Mesendoderm (in vitro differentiated cells): ENCODE measurements around the gene CENPA.
A peak's percentile ranks its signal among the peaks of the same experiment; 100 is the strongest.
"Not testable (repeated sequence)": the region's sequence is repeated elsewhere in the genome, so short reads cannot be mapped to it uniquely, and the experiment has no call there.

Experiments
- DNase-seq: peaks from one replicate; pipeline ENCODE4 v3.0.0; 2013
- H2AK5ac ChIP-seq: 2 replicates; pipeline ENCODE4 v1.6.1; 2013; ENCODE audit warnings: low read length, inconsistent platforms
- H2BK120ac ChIP-seq: 2 replicates; pipeline ENCODE4 v1.6.1; 2013; ENCODE audit warnings: low read depth, mild to moderate bottlenecking, low read length, moderate library complexity, mixed read lengths
- H2BK15ac ChIP-seq: replicated peaks from 2 replicates; pipeline ENCODE4 v1.6.1; 2013; ENCODE audit warnings: low read depth, mild to moderate bottlenecking, moderate library complexity
- H2BK5ac ChIP-seq: 2 replicates; pipeline ENCODE4 v1.6.1; 2013; ENCODE audit warnings: low read length, inconsistent platforms
- H3K18ac ChIP-seq: 2 replicates; pipeline ENCODE4 v1.6.1; 2013; ENCODE audit warnings: mild to moderate bottlenecking, low read length, mixed read lengths
- H3K23ac ChIP-seq: one replicate; pipeline ENCODE4 v1.6.1; 2013; ENCODE audit warnings: low read length
- H3K27ac ChIP-seq: 2 replicates; pipeline ENCODE4 v1.5.1; 2013; ENCODE audit warnings: low read depth, mild to moderate bottlenecking, inconsistent platforms, low read length, moderate library complexity
- H3K27me3 ChIP-seq: 2 replicates; pipeline ENCODE4 v1.6.1; 2013; ENCODE audit warnings: low read length, control low read depth, mild to moderate bottlenecking, inconsistent platforms; ENCODE audit not compliant: insufficient read depth, poor library complexity
- H3K36me3 ChIP-seq: 2 replicates; pipeline ENCODE4 v1.6.1; 2013; ENCODE audit warnings: low read length, inconsistent platforms; ENCODE audit not compliant: control insufficient read depth, insufficient read depth
- H3K4ac ChIP-seq: one replicate; pipeline ENCODE4 v1.6.1; 2013; ENCODE audit warnings: low read depth, mild to moderate bottlenecking, low read length, moderate library complexity
- H3K4me1 ChIP-seq: 2 replicates; pipeline ENCODE4 v1.6.1; 2013; ENCODE audit warnings: low read depth, low read length, inconsistent platforms; ENCODE audit not compliant: control insufficient read depth
- H3K4me2 ChIP-seq: 2 replicates; pipeline ENCODE4 v1.6.1; 2013; ENCODE audit warnings: low read length
- H3K4me3 ChIP-seq: 2 replicates; pipeline ENCODE4 v1.5.1; 2013; ENCODE audit warnings: mild to moderate bottlenecking, low read length
- H3K56ac ChIP-seq: one replicate; pipeline ENCODE4 v1.6.1; 2013; ENCODE audit warnings: low read length
- H3K79me1 ChIP-seq: 2 replicates; pipeline ENCODE4 v1.6.1; 2013; ENCODE audit warnings: low read length, inconsistent platforms
- H3K79me2 ChIP-seq: 2 replicates; pipeline ENCODE4 v1.6.1; 2013; ENCODE audit warnings: mild to moderate bottlenecking, low read length; ENCODE audit not compliant: control insufficient read depth, insufficient read depth
- H3K9ac ChIP-seq: 2 replicates; pipeline ENCODE4 v1.6.1; 2013; ENCODE audit warnings: low read length, inconsistent platforms
- H4K5ac ChIP-seq: one replicate; pipeline ENCODE4 v1.6.1; 2013; ENCODE audit warnings: low read length
- H4K8ac ChIP-seq: one replicate; pipeline ENCODE4 v1.6.1; 2013; ENCODE audit warnings: low read depth, mild to moderate bottlenecking, control low read depth, low read length, moderate library complexity
- WGBS: extraction: QIAGEN DNeasy Blood & Tissue Kit; methylation state at CpG from one replicate; pipeline ENCODE4 v1.1.7; 2013; ENCODE audit warnings: low lambda C conversion rate, missing lambda C conversion rate; ENCODE audit not compliant: insufficient coverage; ENCODE audit errors: extremely low coverage; 5-methylcytosine and 5-hydroxymethylcytosine counted together

The CENPA gene

GRCh38 chr2:26760991-26761390 is 24.9 kb upstream of the CENPA start:
- H3K9ac ChIP-seq, H3K36me3 ChIP-seq, H3K4ac ChIP-seq, H3K4me3 ChIP-seq, H3K4me2 ChIP-seq, H2AK5ac ChIP-seq, H2BK5ac ChIP-seq, H3K18ac ChIP-seq, H4K5ac ChIP-seq, DNase-seq, H3K56ac ChIP-seq, H3K79me2 ChIP-seq, H4K8ac ChIP-seq, H2BK15ac ChIP-seq, H3K23ac ChIP-seq, H3K27me3 ChIP-seq, H3K27ac ChIP-seq, H3K79me1 ChIP-seq, H3K4me1 ChIP-seq, H2BK120ac ChIP-seq: not testable (repeated sequence)
- WGBS: no CpG with 5 or more reads among the region's 10 CpGs

- H3K4me2 ChIP-seq: no peak overlapping the region
- no peaks in the 10 kb centered on the region for H3K27me3 ChIP-seq
- no peak overlapping the region for H2AK5ac ChIP-seq
- H3K9ac ChIP-seq: no peak overlapping the region
- H4K8ac ChIP-seq: no peak overlapping the region
- H3K36me3 ChIP-seq: no peaks in the 10 kb centered on the region
- H3K79me2 ChIP-seq: peaks cover 2% of the 10 kb centered on the region
- H2BK120ac ChIP-seq: no peak overlapping the region
- no peak overlapping the region for H3K18ac ChIP-seq
- no peak for DNase-seq
- H4K5ac ChIP-seq: no peak overlapping the region
- H3K4me3 ChIP-seq: no peak overlapping the region
- H3K79me1 ChIP-seq: peaks cover 11% of the 10 kb centered on the region
- H3K23ac ChIP-seq: no peak overlapping the region
- H3K4ac ChIP-seq: peak overlapping the region; percentile 48
- H2BK15ac ChIP-seq: no peak overlapping the region
- H3K56ac ChIP-seq: no peak overlapping the region
- no CpG with 5 or more reads among the region's 10 CpGs for WGBS
- H2BK5ac ChIP-seq: no peak overlapping the region
- H3K27ac ChIP-seq: no peak overlapping the region
- peaks cover 8% of the 10 kb centered on the region for H3K4me1 ChIP-seq
Observed at GRCh38 chr2:26763019-26763418, 22.8 kb upstream of the CENPA start.

- Histone ChIP-seq H3K27me3 (no peaks in the 10 kb centered on the region), H3K56ac (peak within 1 kb of the TSS; percentile 91), H3K4me1 (peaks cover 2% of the 10 kb centered on the region), H3K4ac (peak within 1 kb of the TSS; percentile 48), H2AK5ac (no peak within 1 kb of the TSS), H3K9ac (peak within 1 kb of the TSS; percentile 85), H3K4me3 (peak within 1 kb of the TSS; percentile 92), H2BK120ac (peak within 1 kb of the TSS; percentile 19), H3K23ac (peak within 1 kb of the TSS; percentile 3), H3K79me2 (peaks cover 4% of the 10 kb centered on the region), H3K79me1 (peaks cover 15% of the 10 kb centered on the region), H3K27ac (no peak within 1 kb of the TSS), H3K4me2 (peak within 1 kb of the TSS; percentile 89), H3K36me3 (no peaks in the 10 kb centered on the region), H4K8ac (peak within 1 kb of the TSS; percentile 29), H3K18ac (peak within 1 kb of the TSS; percentile 88), H4K5ac (no peak within 1 kb of the TSS), H2BK5ac (no peak within 1 kb of the TSS), H2BK15ac (no peak within 1 kb of the TSS)
- no CpG with 5 or more reads among the region's 68 CpGs for WGBS
- peak; percentile 87 for DNase-seq
Observed at GRCh38 chr2:26764078-26764887, 21.6 kb upstream of the CENPA start, which contains the start of gene SLC35F6. SLC35F6 (plus strand) TSS chr2:26764284; CDS start chr2:26764350, 66 bp downstream.

- H3K4ac ChIP-seq: no peak overlapping the region
- H3K27ac ChIP-seq: no peak overlapping the region
- no peak overlapping the region for H2BK5ac ChIP-seq
- no peak for DNase-seq
- WGBS: no CpG with 5 or more reads among the region's 3 CpGs
- peak overlapping the region; percentile 92 for H3K4me3 ChIP-seq
- H3K23ac ChIP-seq: no peak overlapping the region
- peak overlapping the region; percentile 85 for H3K9ac ChIP-seq
- H3K27me3 ChIP-seq: no peaks in the 10 kb centered on the region
- peak overlapping the region; percentile 91 for H3K56ac ChIP-seq
- no peak overlapping the region for H3K18ac ChIP-seq
- H3K4me2 ChIP-seq: peak overlapping the region; percentile 89
- no peak overlapping the region for H2BK15ac ChIP-seq
- H4K8ac ChIP-seq: no peak overlapping the region
- peaks cover 2% of the 10 kb centered on the region for H3K4me1 ChIP-seq
- no peak overlapping the region for H4K5ac ChIP-seq
- H3K79me2 ChIP-seq: peaks cover 4% of the 10 kb centered on the region
- no peak overlapping the region for H2AK5ac ChIP-seq
- no peak overlapping the region for H2BK120ac ChIP-seq
- H3K36me3 ChIP-seq: no peaks in the 10 kb centered on the region
- H3K79me1 ChIP-seq: peaks cover 21% of the 10 kb centered on the region
Observed at GRCh38 chr2:26764906-26765305, 20.9 kb upstream of the CENPA start.

- Histone ChIP-seq H3K4ac (no peak overlapping the region), H3K4me1 (peaks cover 2% of the 10 kb centered on the region)
- no CpG with 5 or more reads among the region's 10 CpGs for WGBS
Observed at GRCh38 chr2:26765475-26766200, 20.2 kb upstream of the CENPA start.

More at GRCh38 chr2:26765475-26766200, 20.2 kb upstream of the CENPA start:
- H3K4me2 ChIP-seq: no peak overlapping the region
- no peak overlapping the region for H4K8ac ChIP-seq
- no peak overlapping the region for H3K18ac ChIP-seq
- peak overlapping the region; percentile 85 for H3K9ac ChIP-seq
- no peak for DNase-seq
- peak overlapping the region; percentile 91 for H3K56ac ChIP-seq
- no peak overlapping the region for H2BK15ac ChIP-seq
- no peaks in the 10 kb centered on the region for H3K27me3 ChIP-seq
- H3K4me3 ChIP-seq: no peak overlapping the region
- H2BK5ac ChIP-seq: no peak overlapping the region
- H2BK120ac ChIP-seq: no peak overlapping the region
- H3K27ac ChIP-seq: no peak overlapping the region
- H3K36me3 ChIP-seq: no peaks in the 10 kb centered on the region
- H3K79me1 ChIP-seq: peaks cover 22% of the 10 kb centered on the region
- H3K79me2 ChIP-seq: peaks cover 4% of the 10 kb centered on the region
- H2AK5ac ChIP-seq: no peak overlapping the region
- no peak overlapping the region for H4K5ac ChIP-seq
- H3K23ac ChIP-seq: no peak overlapping the region
